Testis (tissue), 2 donors: ENCODE data around the gene CTNNA1.

Source experiments
- POLR2A ChIP-seq: fragments of 450-650 bp; IDR thresholded peaks from one replicate; pipeline ENCODE4 v1.6.1; 2017; ENCODE audit warnings: antibody characterized with exemption, mild to moderate bottlenecking, moderate library complexity
- TF ChIP-seq, protein P1 (sequence below), 3 experiments: fragments of 450-650 bp in 2 of 3; fragments of 200-600 bp in 1 of 3; sonication (generic) in 1 of 3; IDR thresholded peaks; one replicate each; pipeline ENCODE4 v1.5.1; 2016 to 2019; ENCODE audit warnings: antibody characterized with exemption in 3 of 3, mild to moderate bottlenecking in 2 of 3, moderate library complexity in 1 of 3

DNA sequence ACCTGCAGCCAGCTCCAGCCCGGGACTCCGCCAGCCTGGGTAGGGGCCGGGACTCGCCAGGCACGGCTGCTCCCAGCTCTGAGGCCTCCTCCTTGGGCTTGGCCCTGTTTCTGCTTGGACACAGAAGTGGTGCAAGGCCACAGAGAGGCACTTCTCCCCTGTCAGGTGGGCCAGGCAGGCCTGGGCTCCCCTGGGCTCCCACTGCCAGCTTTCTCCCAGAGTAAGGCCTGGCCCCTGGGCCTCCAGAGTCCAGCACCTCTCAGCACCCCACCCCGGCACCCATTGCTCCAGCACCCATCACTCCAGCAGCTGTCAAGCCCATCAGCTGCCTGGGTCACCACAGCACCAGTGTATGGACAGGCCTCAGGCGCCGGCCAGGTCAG is 193.0 kb downstream of the CTNNA1 start:
- TF ChIP-seq, protein P1, sequence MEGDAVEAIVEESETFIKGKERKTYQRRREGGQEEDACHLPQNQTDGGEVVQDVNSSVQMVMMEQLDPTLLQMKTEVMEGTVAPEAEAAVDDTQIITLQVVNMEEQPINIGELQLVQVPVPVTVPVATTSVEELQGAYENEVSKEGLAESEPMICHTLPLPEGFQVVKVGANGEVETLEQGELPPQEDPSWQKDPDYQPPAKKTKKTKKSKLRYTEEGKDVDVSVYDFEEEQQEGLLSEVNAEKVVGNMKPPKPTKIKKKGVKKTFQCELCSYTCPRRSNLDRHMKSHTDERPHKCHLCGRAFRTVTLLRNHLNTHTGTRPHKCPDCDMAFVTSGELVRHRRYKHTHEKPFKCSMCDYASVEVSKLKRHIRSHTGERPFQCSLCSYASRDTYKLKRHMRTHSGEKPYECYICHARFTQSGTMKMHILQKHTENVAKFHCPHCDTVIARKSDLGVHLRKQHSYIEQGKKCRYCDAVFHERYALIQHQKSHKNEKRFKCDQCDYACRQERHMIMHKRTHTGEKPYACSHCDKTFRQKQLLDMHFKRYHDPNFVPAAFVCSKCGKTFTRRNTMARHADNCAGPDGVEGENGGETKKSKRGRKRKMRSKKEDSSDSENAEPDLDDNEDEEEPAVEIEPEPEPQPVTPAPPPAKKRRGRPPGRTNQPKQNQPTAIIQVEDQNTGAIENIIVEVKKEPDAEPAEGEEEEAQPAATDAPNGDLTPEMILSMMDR (IDR thresholded peaks at IDR 0.05), result no peak
- TF ChIP-seq POLR2A, result no peak
